ENCODE data around the gene ELL2.
"Not testable (repeated sequence)": the region's sequence is repeated elsewhere in the genome, so short reads cannot be mapped to it uniquely, and the experiment has no call there.

The ELL2 gene

DNA sequence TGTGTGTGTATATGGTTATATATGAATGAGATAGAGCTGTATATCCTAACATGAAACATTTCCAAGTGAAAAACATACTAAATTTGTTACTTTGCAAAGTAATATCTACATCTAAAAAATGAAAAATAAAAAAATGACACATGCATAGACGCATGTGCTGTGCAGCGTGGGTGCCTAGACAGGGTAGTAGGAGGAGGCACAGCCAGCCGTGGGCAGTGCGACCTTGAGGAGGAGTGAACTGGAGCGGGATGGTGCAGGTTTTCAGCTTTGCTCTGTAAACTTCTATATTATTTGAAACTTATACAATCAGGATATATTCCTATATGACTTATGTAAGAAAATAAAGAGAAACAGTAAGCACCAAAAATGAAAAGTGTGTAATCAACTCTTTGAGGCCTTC, 124.2 kb downstream of the ELL2 start:
- no peak for DNase-seq (ENCODE audit: low read depth)

- not testable (repeated sequence) for DNase-seq (ENCODE audit: low read depth)
These were observed 124.7 kb downstream of the ELL2 start for GRCh38 chr5:95836971-95837370.

- no peak for DNase-seq (ENCODE audit: low read depth)
These were observed 125.1 kb downstream of the ELL2 start for GRCh38 chr5:95836544-95836943.

DNA sequence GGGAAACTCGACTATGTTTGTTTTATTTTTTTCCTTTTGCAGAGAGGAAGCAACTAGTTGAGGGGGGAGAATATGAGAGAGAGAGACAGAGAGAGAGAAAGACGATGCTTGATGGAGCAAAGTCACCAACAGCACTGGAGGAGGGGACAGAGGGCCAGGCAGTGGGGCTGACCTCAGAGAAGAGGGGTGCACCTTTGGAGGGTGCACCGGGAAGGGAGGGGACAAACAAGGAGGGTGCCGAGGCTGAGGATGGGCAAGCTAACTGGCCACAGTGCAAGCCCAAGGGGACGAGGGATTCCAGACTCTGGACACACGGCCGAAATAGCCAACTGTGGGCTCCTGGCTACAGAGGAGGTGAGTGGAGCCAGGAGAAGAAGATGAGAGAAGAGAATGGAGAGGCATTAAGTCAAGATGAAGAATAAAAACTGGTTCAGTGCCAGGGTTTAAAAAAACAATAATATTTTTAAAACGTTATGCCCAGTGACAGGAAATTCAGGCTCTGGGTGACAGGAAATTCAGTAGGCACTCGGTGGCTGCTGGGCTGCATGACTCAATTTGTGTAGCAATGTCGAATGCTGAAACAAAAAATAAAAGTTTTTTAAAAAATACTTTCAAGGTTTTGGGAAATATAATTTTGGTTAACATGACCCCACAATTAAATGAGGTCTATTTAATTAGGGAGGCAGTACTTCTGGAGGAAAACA, 125.8 kb downstream of the ELL2 start:
- no peak for DNase-seq (ENCODE audit: low read depth)
